Heart right ventricle (tissue), 16 donors: ENCODE data around the gene TAX1BP1. TPM values are rescaled to one million over a fixed set of nuclear protein-coding genes. Genes with fewer than 3 reads are reported as not detected.

Experiments used
- ATAC-seq, 8 donors: fragments of 200-7000 bp; cut with Tn5 transposase; one replicate each; pipeline ENCODE4 v1.9.1; 2020; ENCODE audit warnings: mild to moderate bottlenecking in 8 of 8, moderate library complexity in 8 of 8, moderate number of reproducible peaks in 1 of 8
- DNase-seq, 2 donors: peaks; one replicate each; pipeline ENCODE4 v3.0.0-alpha.2; 2020
- H3K27ac ChIP-seq, 10 donors: fragments of 200-600 bp; sonication (generic) in 2 of 10; one replicate each; pipeline versions ENCODE4 v1.5.0 to v1.8.0; 2020 to 2022; ENCODE audit warnings: mild to moderate bottlenecking in 3 of 10
- H3K27me3 ChIP-seq, 7 donors: fragments of 200-600 bp; one replicate each; pipeline ENCODE4 v1.8.0; 2021 to 2022; ENCODE audit warnings: mild to moderate bottlenecking in 2 of 7
- H3K36me3 ChIP-seq, 9 donors: fragments of 200-600 bp; sonication (generic) in 1 of 9; one replicate each; pipeline versions ENCODE4 v1.5.0 to v1.8.0; 2020 to 2022; ENCODE audit warnings: mild to moderate bottlenecking in 2 of 9
- H3K4me1 ChIP-seq, 9 donors: fragments of 200-600 bp; sonication (generic) in 1 of 9; one replicate each; pipeline versions ENCODE4 v1.5.0 to v1.8.0; 2020 to 2022; ENCODE audit warnings: mild to moderate bottlenecking in 4 of 9
- H3K4me3 ChIP-seq, 10 donors: fragments of 200-600 bp; sonication (generic) in 2 of 10; one replicate each; pipeline versions ENCODE4 v1.5.0 to v1.8.0; 2020 to 2022; ENCODE audit warnings: mild to moderate bottlenecking in 7 of 10, moderate library complexity in 2 of 10
- H3K9me3 ChIP-seq, 11 donors: fragments of 200-600 bp in 10 of 11; sonication (generic) in 2 of 11; one replicate each; pipeline versions ENCODE4 v1.5.0 to v1.8.0; 2013 to 2022; ENCODE audit warnings: mild to moderate bottlenecking in 2 of 11, control low read depth in 1 of 11, moderate library complexity in 1 of 11
- CTCF ChIP-seq, 9 donors: fragments of 200-600 bp; sonication (generic) in 2 of 9; IDR thresholded peaks; one replicate each; pipeline versions ENCODE4 v1.5.0 to v1.8.0; 2021 to 2022; ENCODE audit warnings: antibody characterized with exemption in 9 of 9, mild to moderate bottlenecking in 5 of 9, moderate library complexity in 1 of 9
- WGBS, 2 donors: extraction: QIAGEN DNeasy Blood & Tissue Kit; methylation state at CpG; one replicate each; pipeline ENCODE4 v1.1.7; 2013; ENCODE audit warnings: inconsistent platforms in 1 of 2; 5-methylcytosine and 5-hydroxymethylcytosine counted together
- intact Hi-C, 10 donors: fragments of 100-400 bp; cut with DNase I; formaldehyde crosslinking; loops; one replicate each; pipeline versions ENCODE4 v1.11.1 to v1.14.2; 2022
- polyA plus RNA-seq, 2 donors: library from polyadenylated mRNA; stranded (reverse); fragments of 200-250 nt; gene quantifications; one replicate each; pipeline ENCODE4 v1.2.3, GENCODE V29; 2013
- total RNA-seq, 10 donors: library from RNA; stranded (reverse); fragmentation: NEBNext Ultra II Directional in 3 of 10; extraction: Animal tissue kit (Norgen Biotek cat#: 25700) in 3 of 10; gene quantifications; one replicate each; pipeline versions ENCODE4 v1.2.1 to v1.2.4, GENCODE V29; 2021 to 2023
- donor health status: Arrhythmogenic right ventricular cardiomyopathy.
- donor health status: ischemic (EF 13 %, LVEDD 7.1; RV severe dilation, severe dysfunction).
- donor health status: healthy with polysubstance abuse.
- donor health status: DM: no; HTN: yes; CAD: no.
- donor health status: DM: no; HTN: no; CAD: no.
- donor health status: ischemic (EF 25% LVEDD 6.9; RV normal size, moderate dysfunction).
- donor health status: ischemic (EF 25% LVEDD 5.7; RV mildly dilated, moderate dysfunction).
- donor health status: healthy.
- donor health status: DM: yes; HTN: yes; CAD: no.
- donor health status: Ischemic cardiomyopathy.
- donor health status: ischemic (EF 35%, LVEDD 5.7; RV mildly dilated, moderate dysfunction).
- donor health status: nonischemic (EF 11% LVEDD 7.7; RV severe dilation, severe dysfunction).
- donor health status: DM: yes; HTN: yes; CAD: no.
- donor health status: PGD.
- donor health status: ischemic (EF 29% LVEDD 5.4; RV normal size, mild dysfunction).
- donor health status: nonischemic (EF 23%, LVEDD 6.1; RV moderate dilation, normal function).

The TAX1BP1 gene
- total and polyA plus RNA-seq, 12 donors = 54.0 to 190 (median 165) TPM

GRCh38 chr7:27730112-27730511 is 9.8 kb upstream of the TAX1BP1 start:
- 45 to 51% methylated on average over 6 of the region's 6 CpGs for WGBS, 2 donors
- Histone ChIP-seq H3K27me3 (no peaks in the 10 kb centered on the region), H3K4me3 (no peak overlapping the region), H3K4me1 (no peaks in the 10 kb centered on the region), H3K9me3 (no peaks in the 10 kb centered on the region), H3K27ac (no peak overlapping the region), H3K36me3 (no peaks in the 10 kb centered on the region)
- intact Hi-C loops = loop anchor here in 1 of 10 donors (5.0 kb wide), 1 partner anchor 63 kb away; no protein-coding TSS in a partner anchor
- no peak for TF ChIP-seq CTCF (IDR thresholded peaks at IDR 0.05)
- no peak for DNase-seq
- no peak for ATAC-seq

DNA sequence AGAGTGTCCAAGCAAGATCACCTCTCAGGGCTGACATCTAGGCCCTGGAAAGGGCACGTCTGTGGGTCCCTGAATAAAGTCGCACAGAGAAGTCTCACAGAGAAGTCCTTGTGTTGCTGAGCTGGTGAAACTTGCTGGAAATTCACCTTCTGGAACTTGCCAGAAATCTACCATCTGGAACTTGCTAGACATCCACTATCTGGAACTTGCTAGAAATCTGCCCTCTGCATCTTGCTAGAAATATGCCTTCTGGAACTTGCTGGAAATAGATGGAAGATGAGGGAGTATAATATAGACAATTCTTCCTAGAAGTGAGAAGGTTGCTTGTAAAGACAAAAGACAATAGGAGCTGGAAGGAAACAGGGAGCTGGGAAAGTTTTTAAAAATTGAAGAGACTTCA is 5.4 kb upstream of the TAX1BP1 start:
- no peaks in the 10 kb centered on the region for H3K36me3 ChIP-seq
- no peaks in the 10 kb centered on the region for H3K27me3 ChIP-seq
- H3K27ac ChIP-seq = no peak overlapping the region
- no peak for ATAC-seq
- intact Hi-C loops = loop anchor here in 1 of 10 donors (5.0 kb wide), 1 partner anchor 67 kb away; no protein-coding TSS in a partner anchor
- no peak for TF ChIP-seq CTCF (IDR thresholded peaks at IDR 0.05)
- DNase-seq = no peak
- WGBS, 2 donors = 75 to 84% methylated on average over 2 of the region's 2 CpGs
- peaks cover 0 to 11% (median 10%) of the 10 kb centered on the region in 9 donors for H3K4me1 ChIP-seq
- H3K9me3 ChIP-seq = no peaks in the 10 kb centered on the region
- H3K4me3 ChIP-seq = no peak overlapping the region

DNA sequence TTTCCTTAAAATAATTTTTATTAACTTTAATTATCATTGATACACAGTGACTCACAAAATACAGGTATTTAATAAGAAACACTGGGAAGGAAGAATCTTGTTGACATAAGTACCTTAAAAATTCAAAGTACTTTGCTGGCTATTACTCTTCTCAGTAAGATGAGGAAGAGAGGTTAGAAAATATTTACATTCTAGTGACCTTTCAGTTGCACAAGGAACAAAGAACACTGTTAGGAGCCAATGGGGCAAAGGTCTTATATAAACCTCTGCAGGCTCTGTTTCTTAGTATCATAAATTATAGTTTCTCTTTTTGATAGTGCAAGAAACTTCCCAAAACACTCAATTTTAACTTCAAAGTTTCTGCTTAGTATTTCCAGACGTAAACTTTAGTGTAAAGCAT is 4.8 kb upstream of the TAX1BP1 start:
- intact Hi-C loops = loop anchor here in 2 of 10 donors (5.0 kb wide), 2 partner anchors 63 to 73 kb away; partner anchors contain the start of gene HIBADH (in 1 of the 2)
- WGBS, 2 donors = 95 to 98% methylated on average over 1 of the region's 1 CpG
- H3K4me1 ChIP-seq = peaks cover 0 to 11% (median 10%) of the 10 kb centered on the region in 9 donors
- no peak for TF ChIP-seq CTCF (IDR thresholded peaks at IDR 0.05)
- H3K27me3 ChIP-seq = no peaks in the 10 kb centered on the region
- H3K27ac ChIP-seq = no peak overlapping the region
- H3K36me3 ChIP-seq = no peaks in the 10 kb centered on the region
- no peak overlapping the region for H3K4me3 ChIP-seq
- no peak for ATAC-seq
- no peaks in the 10 kb centered on the region for H3K9me3 ChIP-seq
- no peak for DNase-seq

- Histone ChIP-seq H3K27ac (no peak overlapping the region), H3K4me1 (peaks cover 0 to 12% (median 10%) of the 10 kb centered on the region in 9 donors), H3K27me3 (no peaks in the 10 kb centered on the region), H3K9me3 (no peaks in the 10 kb centered on the region), H3K36me3 (no peaks in the 10 kb centered on the region), H3K4me3 (no peak overlapping the region)
- no peak for TF ChIP-seq CTCF (IDR thresholded peaks at IDR 0.05)
- no peak for DNase-seq
- ATAC-seq = no peak
- intact Hi-C loops = loop anchor here in 2 of 10 donors (5.0 kb wide), 2 partner anchors 64 to 74 kb away; partner anchors contain the start of gene HIBADH (in 1 of the 2)
- 94 to 98% methylated on average over 2 of the region's 2 CpGs for WGBS, 2 donors
Measured at GRCh38 chr7:27735831-27736230, 4.1 kb upstream of the TAX1BP1 start.
